ENCODE measurements around the gene ADARB2.

The ADARB2 gene

GRCh38 chr10:1395481-1396296, 341.6 kb downstream of the ADARB2 start:
- no peak for TF ChIP-seq CTCF (IDR thresholded peaks at IDR 0.05; ENCODE audit: extremely low read depth, insufficient read depth, missing control alignments)
- DNase-seq (ENCODE audit: low spot score), result no peak
- in situ Hi-C loops (cut with MboI; ENCODE audit: low pct_unique_long_range_greater_than_20kb, low sequenced_read_pairs, unreplicated experiment), result no loop called here

GRCh38 chr10:1395025-1395480, 342.3 kb downstream of the ADARB2 start:
- no peak for DNase-seq (ENCODE audit: low spot score)
- in situ Hi-C loops (cut with MboI; ENCODE audit: low pct_unique_long_range_greater_than_20kb, low sequenced_read_pairs, unreplicated experiment), result no loop called here
- TF ChIP-seq CTCF (IDR thresholded peaks at IDR 0.05; ENCODE audit: extremely low read depth, insufficient read depth, missing control alignments), result no peak

GRCh38 chr10:1394155-1394912, 343.0 kb downstream of the ADARB2 start:
- no peak for TF ChIP-seq CTCF (IDR thresholded peaks at IDR 0.05; ENCODE audit: extremely low read depth, insufficient read depth, missing control alignments)
- DNase-seq (ENCODE audit: low spot score), result no peak
- in situ Hi-C loops (cut with MboI; ENCODE audit: low pct_unique_long_range_greater_than_20kb, low sequenced_read_pairs, unreplicated experiment), result no loop called here

GRCh38 chr10:1393481-1393880, 343.8 kb downstream of the ADARB2 start:
- DNase-seq (ENCODE audit: low spot score), result no peak
- TF ChIP-seq CTCF (IDR thresholded peaks at IDR 0.05; ENCODE audit: extremely low read depth, insufficient read depth, missing control alignments), result no peak
- in situ Hi-C loops (cut with MboI; ENCODE audit: low pct_unique_long_range_greater_than_20kb, low sequenced_read_pairs, unreplicated experiment), result no loop called here

- in situ Hi-C loops (cut with MboI; ENCODE audit: low pct_unique_long_range_greater_than_20kb, low sequenced_read_pairs, unreplicated experiment), result no loop called here
- no peak for DNase-seq (ENCODE audit: low spot score)
- no peak for TF ChIP-seq CTCF (IDR thresholded peaks at IDR 0.05; ENCODE audit: extremely low read depth, insufficient read depth, missing control alignments)
Measured at GRCh38 chr10:1392127-1392526, 345.2 kb downstream of the ADARB2 start.

GRCh38 chr10:1390200-1390599, 347.1 kb downstream of the ADARB2 start:
- TF ChIP-seq CTCF (IDR thresholded peaks at IDR 0.05; ENCODE audit: extremely low read depth, insufficient read depth, missing control alignments), result no peak
- in situ Hi-C loops (cut with MboI; ENCODE audit: low pct_unique_long_range_greater_than_20kb, low sequenced_read_pairs, unreplicated experiment), result no loop called here
- no peak for DNase-seq (ENCODE audit: low spot score)
